GM12878 (cell line): ENCODE results near the gene IRF2BPL. TPM values are rescaled to one million over a fixed set of nuclear protein-coding genes. Genes with fewer than 3 reads are reported as not detected.

ENCODE experiments used
- BHLHE40 ChIP-seq, 2 experiments: fragments of 450-650 bp in 1 of 2; IDR thresholded peaks; 2 replicates each; pipeline ENCODE4 v1.6.1; 2011 to 2017; ENCODE audit warnings: low read depth in 2 of 2, borderline replicate concordance in 1 of 2, improper control_type of control experiment in 1 of 2, low read length in 1 of 2, mild to moderate bottlenecking in 1 of 2
- BMI1 ChIP-seq: fragments of 450-650 bp; IDR thresholded peaks from 2 replicates; pipeline ENCODE4 v1.6.1; 2016; ENCODE audit warnings: mild to moderate bottlenecking, moderate library complexity, borderline replicate concordance
- CEBPB ChIP-seq, 2 experiments: fragments of 150-350 bp in 1 of 2; IDR thresholded peaks; 2 replicates each; pipeline ENCODE4 v1.6.1; 2012 to 2014; ENCODE audit warnings: low read depth in 2 of 2, low read length in 2 of 2, borderline replicate concordance in 1 of 2, inconsistent platforms in 1 of 2
- CHD4 ChIP-seq: fragments of 200-600 bp; sonication (generic); IDR thresholded peaks from 2 replicates; pipeline ENCODE4 v1.6.1; 2016; ENCODE audit warnings: mild to moderate bottlenecking
- CREM ChIP-seq: IDR thresholded peaks from 2 replicates; pipeline ENCODE4 v1.6.1; 2014; ENCODE audit warnings: antibody characterized with exemption, low read depth
- EED ChIP-seq: sonication (generic); IDR thresholded peaks from 2 replicates; pipeline ENCODE4 v1.6.1; 2016; ENCODE audit warnings: antibody characterized with exemption, low read depth
- EP300 ChIP-seq, 2 experiments: fragments of 150-350 bp in 1 of 2; IDR thresholded peaks; 2 replicates each; pipeline ENCODE4 v1.6.1; 2011 to 2012; ENCODE audit warnings: low read depth in 2 of 2, low read length in 2 of 2, borderline replicate concordance in 1 of 2, improper control_type of control experiment in 1 of 2, inconsistent platforms in 1 of 2; ENCODE audit not compliant: control insufficient read depth in 1 of 2
- ETV6 ChIP-seq, 2 experiments: fragments of 450-650 bp in 1 of 2; IDR thresholded peaks in 1 of 2; conservative IDR thresholded peaks in 1 of 2; 2 replicates each; pipeline ENCODE4 v1.6.1; 2014; ENCODE audit warnings: antibody characterized with exemption in 1 of 2, borderline replicate concordance in 1 of 2, low read depth in 1 of 2, mild to moderate bottlenecking in 1 of 2, moderate library complexity in 1 of 2
- HDAC2 ChIP-seq: fragments of 200-600 bp; sonication (generic); IDR thresholded peaks from 2 replicates; pipeline ENCODE4 v1.6.1; 2017
- MEF2A ChIP-seq: IDR thresholded peaks from 2 replicates; pipeline ENCODE4 v1.6.1; 2011; ENCODE audit warnings: low read depth, mild to moderate bottlenecking, low read length, moderate library complexity; ENCODE audit not compliant: insufficient read depth
- NBN ChIP-seq: fragments of 450-650 bp; IDR thresholded peaks from 2 replicates; pipeline ENCODE4 v1.6.1; 2016
- NFIC ChIP-seq: IDR thresholded peaks from 2 replicates; pipeline ENCODE4 v1.6.1; 2012; ENCODE audit warnings: low read depth, mild to moderate bottlenecking, inconsistent platforms, low read length, moderate library complexity
- NFYB ChIP-seq: IDR thresholded peaks from 2 replicates; pipeline ENCODE4 v1.6.1; 2011; ENCODE audit warnings: low read depth, mild to moderate bottlenecking, low read length, improper control_type of control experiment, moderate library complexity; ENCODE audit not compliant: insufficient read depth
- RCOR1 ChIP-seq: conservative IDR thresholded peaks from 2 replicates; pipeline ENCODE4 v1.6.1; 2012; ENCODE audit warnings: low read depth, low read length, improper control_type of control experiment
- RELA ChIP-seq: fragments of 450-650 bp; IDR thresholded peaks from 2 replicates; pipeline ENCODE4 v1.8.0; 2014; ENCODE audit warnings: borderline replicate concordance; ENCODE audit not compliant: partially characterized antibody
- SIN3A ChIP-seq: IDR thresholded peaks from 2 replicates; pipeline ENCODE4 v1.6.1; 2012; ENCODE audit warnings: low read depth, low read length, improper control_type of control experiment
- SMARCA5 ChIP-seq: fragments of 450-650 bp; IDR thresholded peaks from 2 replicates; pipeline ENCODE4 v1.6.1; 2017; ENCODE audit warnings: mild to moderate bottlenecking
- ZNF24 ChIP-seq: fragments of 450-650 bp; IDR thresholded peaks from 2 replicates; pipeline ENCODE4 v1.6.1; 2017; ENCODE audit warnings: antibody characterized with exemption, mild to moderate bottlenecking
- ZNF274 ChIP-seq: IDR thresholded peaks from one replicate; pipeline ENCODE4 v1.8.0; 2011; ENCODE audit not compliant: insufficient read length, insufficient read depth
- ZNF384 ChIP-seq: IDR thresholded peaks from 2 replicates; pipeline ENCODE4 v1.6.1; 2012; ENCODE audit warnings: low read depth, mild to moderate bottlenecking, low read length, improper control_type of control experiment, borderline replicate concordance
- polyA plus RNA-seq, 11 experiments: library from polyadenylated mRNA; depleted of rRNA in 4 of 11; unstranded in 6 of 11; stranded (reverse) in 5 of 11; fragments of >200 nt; fragmentation: Nextera tagmentation in 4 of 11; fragmentation: Illumina TruSeq in 1 of 11; extraction: Ambion mirVana in 4 of 11; extraction: Trizol in 1 of 11; gene quantifications; 1 replicate in 1 of 11; 2 replicates in 10 of 11; pipeline versions ENCODE4 v1.2.1 to v1.2.3, GENCODE V29; 2011 to 2016; ENCODE audit warnings: inconsistent platforms in 2 of 11, missing spikeins in 2 of 11, low read depth in 1 of 11
- total RNA-seq, 4 experiments: library from RNA; depleted of rRNA in 3 of 4; stranded (reverse); fragments of >200 nt in 3 of 4; fragmentation: Illumina TruSeq in 1 of 4; extraction: Trizol in 1 of 4; gene quantifications; 2 replicates each; pipeline versions ENCODE4 v1.2.1 to v1.2.3, GENCODE V29; 2013 to 2021
- TF ChIP-seq, protein P1 (sequence below): fragments of 450-650 bp; IDR thresholded peaks from 2 replicates; pipeline ENCODE4 v1.6.1; 2018; ENCODE audit warnings: mild to moderate bottlenecking, low read depth, moderate library complexity; ENCODE audit not compliant: partially characterized antibody
- TF ChIP-seq, protein P2 (sequence below): IDR thresholded peaks from 2 replicates; pipeline ENCODE4 v1.6.1; 2012; ENCODE audit warnings: improper control_type of control experiment, low read depth, low read length; ENCODE audit not compliant: insufficient replicate concordance

The IRF2BPL gene
- total and polyA plus RNA-seq, 10 of the 15 experiments (the other 5 are each of a cell fraction or from before 2014, with no cell fraction given), result 1.2 to 34.5 (median 3.1) TPM

DNA sequence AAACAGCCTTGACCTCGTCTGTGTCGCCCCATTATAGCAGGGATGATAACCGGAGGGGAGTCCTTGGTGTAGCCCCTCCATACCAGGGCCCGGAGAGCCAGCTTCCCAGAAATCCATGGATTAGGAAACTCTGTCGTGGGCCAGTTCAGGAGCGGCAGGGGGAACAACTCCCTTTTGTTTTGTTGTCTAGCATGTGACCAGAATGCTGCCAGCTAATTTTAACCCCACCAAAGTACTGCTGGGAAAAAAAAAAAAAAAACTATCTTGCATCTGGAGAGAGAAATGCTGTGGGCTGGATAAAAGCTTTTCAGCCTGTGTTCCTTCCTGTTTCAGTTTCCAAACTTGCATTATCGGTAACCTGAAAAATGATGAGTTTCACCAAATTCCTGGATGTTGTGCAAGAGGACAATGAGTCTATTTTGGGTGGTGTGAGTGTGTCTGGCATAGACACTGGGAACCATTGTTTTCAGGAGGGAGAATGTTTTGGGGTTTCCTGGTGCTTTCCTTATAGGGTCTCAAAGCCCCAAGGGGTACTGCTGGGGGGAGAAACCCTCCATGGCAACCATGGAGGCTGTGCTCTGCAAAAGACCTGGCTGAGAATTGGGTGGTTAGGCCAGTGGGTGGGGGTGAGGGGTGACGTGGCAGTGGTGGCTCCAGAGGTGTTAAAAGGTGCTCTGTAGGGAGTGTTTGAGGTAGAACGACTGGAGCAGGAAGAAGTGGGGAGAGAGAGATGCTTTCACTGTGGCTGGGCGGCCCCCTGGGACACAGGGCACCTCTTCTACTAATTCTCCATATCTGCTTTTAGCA lies 14.9 kb upstream of the IRF2BPL start (continued):
- TF ChIP-seq NFYB, result no peak
- TF ChIP-seq RCOR1, result no peak; the same call in 1 of the 2 replicates
- TF ChIP-seq HDAC2, result no peak
- peak in 1 of 2 experiments; percentile 68; a peak in 1 of 4 replicates for TF ChIP-seq CEBPB (IDR thresholded peaks at IDR 0.05; ENCODE audit: borderline replicate concordance in 1 of 2, low read depth in 2 of 2, low read length in 2 of 2)
- peak; percentile 28 to 39; a peak in 2 of 4 replicates for TF ChIP-seq BHLHE40 (IDR thresholded peaks at IDR 0.05; ENCODE audit: borderline replicate concordance in 1 of 2, low read depth in 2 of 2, low read length in 1 of 2)
- TF ChIP-seq ETV6 (conservative IDR thresholded peaks at IDR 0.05 in 1 of 2, IDR thresholded peaks at IDR 0.05 in 1 of 2; ENCODE audit: borderline replicate concordance in 1 of 2, low read depth in 1 of 2), result peak in 1 of 2 experiments; percentile 61; a peak in 2 of 4 replicates
- peak; percentile 95 for TF ChIP-seq NBN
- no peak for TF ChIP-seq ZNF24
- TF ChIP-seq, protein P1, sequence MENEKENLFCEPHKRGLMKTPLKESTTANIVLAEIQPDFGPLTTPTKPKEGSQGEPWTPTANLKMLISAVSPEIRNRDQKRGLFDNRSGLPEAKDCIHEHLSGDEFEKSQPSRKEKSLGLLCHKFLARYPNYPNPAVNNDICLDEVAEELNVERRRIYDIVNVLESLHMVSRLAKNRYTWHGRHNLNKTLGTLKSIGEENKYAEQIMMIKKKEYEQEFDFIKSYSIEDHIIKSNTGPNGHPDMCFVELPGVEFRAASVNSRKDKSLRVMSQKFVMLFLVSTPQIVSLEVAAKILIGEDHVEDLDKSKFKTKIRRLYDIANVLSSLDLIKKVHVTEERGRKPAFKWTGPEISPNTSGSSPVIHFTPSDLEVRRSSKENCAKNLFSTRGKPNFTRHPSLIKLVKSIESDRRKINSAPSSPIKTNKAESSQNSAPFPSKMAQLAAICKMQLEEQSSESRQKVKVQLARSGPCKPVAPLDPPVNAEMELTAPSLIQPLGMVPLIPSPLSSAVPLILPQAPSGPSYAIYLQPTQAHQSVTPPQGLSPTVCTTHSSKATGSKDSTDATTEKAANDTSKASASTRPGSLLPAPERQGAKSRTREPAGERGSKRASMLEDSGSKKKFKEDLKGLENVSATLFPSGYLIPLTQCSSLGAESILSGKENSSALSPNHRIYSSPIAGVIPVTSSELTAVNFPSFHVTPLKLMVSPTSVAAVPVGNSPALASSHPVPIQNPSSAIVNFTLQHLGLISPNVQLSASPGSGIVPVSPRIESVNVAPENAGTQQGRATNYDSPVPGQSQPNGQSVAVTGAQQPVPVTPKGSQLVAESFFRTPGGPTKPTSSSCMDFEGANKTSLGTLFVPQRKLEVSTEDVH, result no peak
- TF ChIP-seq ZNF384, result peak; percentile 78
- no peak for TF ChIP-seq CHD4
- peak; percentile 68; the same call in 1 of the 2 replicates for TF ChIP-seq BMI1
- peak; percentile 82 for TF ChIP-seq EED
- TF ChIP-seq RELA, result peak; percentile 48
- peak; percentile 85; the same call in 1 of the 2 replicates for TF ChIP-seq SMARCA5
- no peak for TF ChIP-seq ZNF274
- peak; percentile 35 to 57; a peak in 1 of 4 replicates for TF ChIP-seq EP300 (IDR thresholded peaks at IDR 0.05; ENCODE audit: borderline replicate concordance in 1 of 2, control insufficient read depth in 1 of 2, low read depth in 2 of 2, low read length in 2 of 2)
- peak; percentile 56; the same call in 1 of the 2 replicates for TF ChIP-seq NFIC
- TF ChIP-seq, protein P2, sequence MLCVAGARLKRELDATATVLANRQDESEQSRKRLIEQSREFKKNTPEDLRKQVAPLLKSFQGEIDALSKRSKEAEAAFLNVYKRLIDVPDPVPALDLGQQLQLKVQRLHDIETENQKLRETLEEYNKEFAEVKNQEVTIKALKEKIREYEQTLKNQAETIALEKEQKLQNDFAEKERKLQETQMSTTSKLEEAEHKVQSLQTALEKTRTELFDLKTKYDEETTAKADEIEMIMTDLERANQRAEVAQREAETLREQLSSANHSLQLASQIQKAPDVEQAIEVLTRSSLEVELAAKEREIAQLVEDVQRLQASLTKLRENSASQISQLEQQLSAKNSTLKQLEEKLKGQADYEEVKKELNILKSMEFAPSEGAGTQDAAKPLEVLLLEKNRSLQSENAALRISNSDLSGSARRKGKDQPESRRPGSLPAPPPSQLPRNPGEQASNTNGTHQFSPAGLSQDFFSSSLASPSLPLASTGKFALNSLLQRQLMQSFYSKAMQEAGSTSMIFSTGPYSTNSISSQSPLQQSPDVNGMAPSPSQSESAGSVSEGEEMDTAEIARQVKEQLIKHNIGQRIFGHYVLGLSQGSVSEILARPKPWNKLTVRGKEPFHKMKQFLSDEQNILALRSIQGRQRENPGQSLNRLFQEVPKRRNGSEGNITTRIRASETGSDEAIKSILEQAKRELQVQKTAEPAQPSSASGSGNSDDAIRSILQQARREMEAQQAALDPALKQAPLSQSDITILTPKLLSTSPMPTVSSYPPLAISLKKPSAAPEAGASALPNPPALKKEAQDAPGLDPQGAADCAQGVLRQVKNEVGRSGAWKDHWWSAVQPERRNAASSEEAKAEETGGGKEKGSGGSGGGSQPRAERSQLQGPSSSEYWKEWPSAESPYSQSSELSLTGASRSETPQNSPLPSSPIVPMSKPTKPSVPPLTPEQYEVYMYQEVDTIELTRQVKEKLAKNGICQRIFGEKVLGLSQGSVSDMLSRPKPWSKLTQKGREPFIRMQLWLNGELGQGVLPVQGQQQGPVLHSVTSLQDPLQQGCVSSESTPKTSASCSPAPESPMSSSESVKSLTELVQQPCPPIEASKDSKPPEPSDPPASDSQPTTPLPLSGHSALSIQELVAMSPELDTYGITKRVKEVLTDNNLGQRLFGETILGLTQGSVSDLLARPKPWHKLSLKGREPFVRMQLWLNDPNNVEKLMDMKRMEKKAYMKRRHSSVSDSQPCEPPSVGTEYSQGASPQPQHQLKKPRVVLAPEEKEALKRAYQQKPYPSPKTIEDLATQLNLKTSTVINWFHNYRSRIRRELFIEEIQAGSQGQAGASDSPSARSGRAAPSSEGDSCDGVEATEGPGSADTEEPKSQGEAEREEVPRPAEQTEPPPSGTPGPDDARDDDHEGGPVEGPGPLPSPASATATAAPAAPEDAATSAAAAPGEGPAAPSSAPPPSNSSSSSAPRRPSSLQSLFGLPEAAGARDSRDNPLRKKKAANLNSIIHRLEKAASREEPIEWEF, result peak; percentile 1
- TF ChIP-seq MEF2A, result 0 out of 2 replicates have a peak, but pooled peaks have one; percentile 39
- TF ChIP-seq SIN3A, result no peak
- peak; percentile 54; the same call in 1 of the 2 replicates for TF ChIP-seq CREM
